ENCODE data around the gene IPCEF1.

- no peak for TF ChIP-seq CTCF (conservative IDR thresholded peaks at IDR 0.05; ENCODE audit: low read length)
- TF ChIP-seq EZH2phosphoT487 (IDR thresholded peaks at IDR 0.05; ENCODE audit: borderline replicate concordance): no peak
Measured at GRCh38 chr6:154343473-154344308, 12.9 kb downstream of the IPCEF1 start.
